NCI-H82 treated with DMSO at 0.1 percent for 48 hours (cell line): Measurements from ENCODE around the gene FGG.

ENCODE experiments used
- DNase-seq: peaks from one replicate; lab custom pipeline; 2025; ENCODE audit not compliant: unreplicated experiment; lab: John Stamatoyannopoulos, UW

Gene FGG

DNA sequence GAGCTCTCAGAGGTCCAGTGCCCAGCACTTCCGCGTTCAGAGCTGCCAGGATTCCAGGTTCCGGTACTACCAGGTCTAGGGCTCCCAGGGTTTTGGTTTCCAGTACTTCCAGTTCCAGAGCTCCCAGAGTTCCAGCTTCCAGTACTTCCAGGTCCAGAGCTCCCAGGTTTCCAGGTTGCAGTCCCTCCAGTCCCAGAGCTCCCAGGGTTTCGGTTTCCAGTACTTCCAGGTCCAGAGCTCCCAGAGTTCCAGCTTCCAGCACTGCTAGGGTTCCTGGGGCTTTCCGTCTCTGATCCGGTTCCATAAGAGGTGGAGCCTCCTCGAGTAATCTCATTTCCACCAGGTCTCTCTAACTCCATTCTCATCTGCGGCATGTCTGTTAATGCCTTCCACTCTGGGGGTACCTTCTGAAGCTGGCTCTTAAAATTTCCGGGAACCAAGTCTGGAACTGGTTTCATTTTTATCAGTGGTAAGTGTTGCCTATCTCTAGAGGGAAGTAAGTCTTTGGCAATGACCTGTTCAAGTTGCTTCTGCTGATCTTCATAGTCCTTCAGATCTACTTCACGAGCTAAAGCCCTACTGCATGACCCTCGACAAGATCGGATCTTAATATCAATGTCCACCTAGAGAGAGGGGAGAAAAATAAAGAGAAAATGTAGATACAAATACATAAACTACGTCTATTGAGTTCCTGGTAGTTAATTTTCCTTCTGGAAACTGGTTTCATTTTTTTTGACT is 26.0 kb downstream of the FGG start:
- DNase-seq, result no peak

DNA sequence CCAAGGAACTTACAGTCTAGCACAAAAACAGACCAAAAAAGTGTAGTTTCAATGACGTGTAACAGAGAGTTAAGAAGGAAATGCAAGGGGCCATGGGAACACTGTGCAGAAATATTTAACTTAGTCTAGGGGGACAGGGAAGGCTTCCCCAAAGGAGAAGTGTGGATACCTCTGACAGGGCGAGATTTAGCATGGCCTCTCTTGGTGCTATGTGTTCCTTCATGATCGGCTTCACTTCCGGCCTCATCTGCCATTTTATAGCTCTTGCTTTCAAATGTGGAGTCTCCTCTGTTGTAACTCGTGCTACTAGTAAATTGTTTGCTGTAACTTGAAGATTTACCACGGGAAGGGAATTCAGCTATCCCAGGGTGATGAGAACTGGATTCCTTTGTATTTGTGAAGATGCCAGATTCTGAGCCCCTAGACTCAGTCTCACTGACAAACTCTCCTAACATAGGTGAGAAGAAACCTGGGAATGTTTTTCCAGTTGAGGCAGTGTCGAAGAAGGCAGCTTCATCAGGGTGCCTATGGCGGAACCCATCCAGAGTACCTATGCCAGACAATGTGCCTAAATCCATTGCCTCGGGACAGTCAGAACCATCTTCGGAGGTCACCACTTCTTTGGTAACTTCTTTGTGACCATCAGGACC is 27.0 kb downstream of the FGG start:
- no peak for DNase-seq

DNA sequence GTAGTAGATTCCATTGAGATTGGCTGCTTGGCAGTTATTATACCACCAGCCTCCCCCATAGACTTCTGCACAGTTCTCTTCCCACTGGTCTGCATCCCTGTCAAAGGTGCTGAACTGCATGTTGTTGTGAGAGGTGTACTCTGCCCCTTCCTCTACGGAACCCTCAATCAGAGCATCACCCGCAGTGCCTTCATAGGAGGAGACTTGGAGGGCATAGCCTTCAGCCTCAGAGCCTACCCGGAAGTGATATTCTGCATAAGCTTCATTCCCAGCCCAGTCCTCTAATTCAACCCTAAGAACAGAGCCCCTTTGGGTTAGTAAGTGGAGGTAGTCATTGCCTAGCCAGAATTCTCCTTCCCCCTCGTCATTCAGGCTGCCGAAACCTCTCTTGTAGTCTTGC is 28.2 kb downstream of the FGG start:
- DNase-seq, result no peak

DNA sequence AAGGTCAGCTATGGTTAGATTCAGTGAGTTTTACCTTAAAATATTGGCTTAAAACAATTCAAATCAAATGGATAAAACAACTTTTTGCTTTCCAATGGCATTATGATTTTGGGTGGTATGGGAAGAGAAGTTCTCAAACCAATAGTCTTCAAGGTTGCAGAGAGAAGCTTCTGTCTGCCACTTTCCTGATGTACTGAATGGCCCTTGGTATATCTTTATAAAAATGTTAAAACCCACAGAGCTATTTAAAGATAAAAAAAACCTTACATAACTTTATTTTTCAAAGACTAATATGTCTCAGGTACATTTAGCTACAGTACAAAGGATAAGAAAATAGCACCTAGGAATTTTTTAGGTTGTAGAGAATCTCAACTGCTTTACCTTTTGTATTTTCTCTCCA is 28.8 kb downstream of the FGG start:
- no peak for DNase-seq

DNA sequence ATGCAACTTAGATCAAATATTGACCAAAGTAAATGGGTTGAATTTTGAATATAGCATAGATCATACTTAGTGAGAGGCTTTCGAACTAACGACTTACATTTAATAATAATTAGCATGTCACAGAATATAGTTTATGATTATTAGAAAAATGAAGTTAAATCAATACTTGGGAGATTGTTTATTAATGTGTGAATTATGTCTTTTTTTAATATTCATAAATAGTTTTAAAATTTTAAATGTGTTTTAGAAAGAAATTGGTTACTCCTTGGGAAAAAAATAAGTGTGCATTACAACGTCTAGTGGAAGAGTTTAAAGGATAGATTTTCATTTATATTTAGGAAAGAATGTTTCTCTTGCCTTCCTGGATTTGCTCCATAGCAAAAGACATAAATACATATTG is 29.2 kb downstream of the FGG start:
- no peak for DNase-seq

DNA sequence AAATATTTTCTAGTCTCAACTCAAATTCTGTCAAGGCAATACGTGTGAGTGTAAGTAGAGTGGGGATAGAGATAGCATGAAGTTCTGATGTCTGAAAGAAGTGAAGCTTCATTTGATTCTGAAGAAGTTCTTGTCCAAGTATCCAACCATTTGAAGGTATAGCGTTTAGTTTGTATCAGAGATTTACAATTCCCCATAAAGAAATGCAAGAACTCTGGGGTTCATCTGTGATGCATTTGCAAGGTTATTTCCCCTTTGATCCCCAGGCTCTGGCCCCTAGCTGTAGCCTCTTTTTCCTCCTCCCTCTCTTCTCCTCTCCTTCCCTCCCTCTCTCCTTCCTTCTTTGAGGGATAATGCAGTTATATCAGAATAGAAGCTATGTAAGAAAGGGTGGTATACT is 29.7 kb downstream of the FGG start:
- DNase-seq, result no peak

DNA sequence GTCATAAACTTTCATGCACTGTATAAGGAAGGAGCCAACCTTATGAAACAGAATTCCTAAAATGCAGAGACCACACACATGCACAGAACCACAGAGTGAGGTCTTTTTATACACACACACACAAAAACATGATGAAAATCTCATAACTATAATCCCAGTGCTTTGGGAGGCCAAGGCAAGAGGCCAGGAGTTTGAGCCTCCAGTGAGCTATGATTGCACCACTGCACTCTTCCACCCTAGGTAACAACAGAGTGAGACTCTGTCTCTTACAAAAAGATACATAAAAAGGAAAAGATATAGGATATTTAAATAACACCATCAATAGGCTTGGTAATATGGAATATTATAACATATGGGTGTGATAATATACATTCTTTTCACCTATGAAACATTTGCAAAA is 32.5 kb downstream of the FGG start:
- no peak for DNase-seq

DNA sequence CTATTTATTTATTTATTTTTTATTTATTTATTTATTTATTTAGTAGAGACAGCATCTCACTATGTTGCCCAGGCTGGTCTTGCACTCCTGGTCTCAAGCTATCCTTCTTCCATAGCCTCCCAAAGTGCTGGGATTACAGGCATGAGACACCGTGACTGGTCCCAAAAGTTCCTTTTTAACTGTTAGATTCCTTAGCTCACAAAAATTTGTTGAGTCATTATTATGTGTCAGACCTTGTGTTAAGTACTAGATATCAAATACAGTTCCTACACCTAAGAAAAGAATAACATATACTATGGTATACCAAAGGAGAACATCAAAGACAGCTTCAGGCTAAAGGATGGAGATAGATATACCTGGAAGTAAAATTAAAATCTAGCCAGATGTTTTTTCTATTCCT is 33.5 kb downstream of the FGG start:
- DNase-seq, result no peak

DNA sequence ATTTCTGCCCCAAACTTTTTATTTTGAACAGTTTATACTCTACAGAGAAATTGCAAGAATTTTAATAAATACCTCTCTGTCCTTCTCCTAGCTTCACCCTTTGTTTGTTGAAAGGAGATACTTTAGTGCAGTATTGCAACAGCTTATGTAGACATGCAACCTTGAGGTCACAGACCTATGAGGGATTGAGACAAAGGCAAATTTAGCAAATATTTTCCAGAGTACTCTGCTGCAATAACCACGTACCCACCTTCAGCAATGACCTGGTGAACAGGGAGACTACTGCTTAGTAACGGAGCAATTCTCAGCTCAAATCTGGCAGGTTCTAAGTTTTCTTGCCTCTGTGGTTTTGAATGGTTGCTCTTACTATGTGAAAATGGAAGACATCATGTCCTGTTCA is 35.1 kb downstream of the FGG start:
- no peak for DNase-seq

DNA sequence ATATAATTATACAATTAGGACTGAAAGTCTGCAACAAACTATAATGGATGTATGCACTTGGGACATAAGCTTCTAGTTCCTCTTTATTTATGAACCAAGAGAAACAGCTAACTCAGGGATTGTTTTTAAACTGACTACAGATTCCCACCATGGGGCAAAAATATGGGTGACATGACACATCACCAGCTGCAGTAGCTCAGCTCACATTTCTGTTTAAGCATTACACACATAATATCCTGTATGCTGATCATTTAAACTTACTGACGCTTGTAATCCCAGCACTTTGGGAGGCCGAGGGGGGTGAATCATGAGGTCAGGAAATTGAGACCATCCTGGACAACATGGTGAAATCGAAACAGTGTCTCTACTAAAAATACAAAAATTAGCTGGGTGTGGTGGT is 38.1 kb downstream of the FGG start:
- DNase-seq, result no peak

DNA sequence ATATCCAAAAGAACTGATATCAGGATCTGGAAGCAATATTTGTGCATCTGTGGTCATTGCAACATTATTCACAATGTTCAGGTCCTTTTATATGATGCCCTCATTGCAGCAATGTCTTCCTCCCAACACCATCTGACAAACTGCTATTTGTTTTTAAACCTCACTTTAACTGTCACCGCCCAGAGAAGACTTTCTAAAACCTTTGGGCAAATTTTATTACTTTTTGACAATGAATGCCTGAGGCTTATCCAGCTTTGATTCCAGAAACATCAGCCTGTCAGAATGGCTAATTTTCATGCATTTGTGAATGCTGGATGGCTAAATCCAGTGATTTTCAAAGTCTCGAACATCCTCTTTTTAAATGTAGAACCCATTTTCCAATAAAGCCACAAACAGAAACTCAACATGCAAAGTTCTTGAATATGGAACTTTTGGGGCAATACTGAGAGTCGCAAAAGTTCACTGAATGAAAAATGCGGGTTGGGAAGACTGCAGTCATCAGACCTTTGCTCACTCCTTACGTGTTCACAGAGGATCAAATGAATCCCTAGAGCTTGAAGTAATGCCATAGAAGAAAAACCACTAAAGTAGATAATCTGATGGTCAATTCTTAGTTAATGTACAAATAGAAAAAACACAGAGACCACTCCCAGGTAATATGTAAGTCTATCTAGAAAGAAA is 39.1 kb downstream of the FGG start:
- DNase-seq, result no peak

DNA sequence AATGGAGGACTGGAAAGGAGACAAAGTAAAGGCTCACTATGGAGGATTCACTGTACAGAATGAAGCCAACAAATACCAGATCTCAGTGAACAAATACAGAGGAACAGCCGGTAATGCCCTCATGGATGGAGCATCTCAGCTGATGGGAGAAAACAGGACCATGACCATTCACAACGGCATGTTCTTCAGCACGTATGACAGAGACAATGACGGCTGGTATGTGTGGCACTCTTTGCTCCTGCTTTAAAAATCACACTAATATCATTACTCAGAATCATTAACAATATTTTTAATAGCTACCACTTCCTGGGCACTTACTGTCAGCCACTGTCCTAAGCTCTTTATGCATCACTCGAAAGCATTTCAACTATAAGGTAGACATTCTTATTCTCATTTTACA is 42.9 kb downstream of the FGG start:
- no peak for DNase-seq

DNA sequence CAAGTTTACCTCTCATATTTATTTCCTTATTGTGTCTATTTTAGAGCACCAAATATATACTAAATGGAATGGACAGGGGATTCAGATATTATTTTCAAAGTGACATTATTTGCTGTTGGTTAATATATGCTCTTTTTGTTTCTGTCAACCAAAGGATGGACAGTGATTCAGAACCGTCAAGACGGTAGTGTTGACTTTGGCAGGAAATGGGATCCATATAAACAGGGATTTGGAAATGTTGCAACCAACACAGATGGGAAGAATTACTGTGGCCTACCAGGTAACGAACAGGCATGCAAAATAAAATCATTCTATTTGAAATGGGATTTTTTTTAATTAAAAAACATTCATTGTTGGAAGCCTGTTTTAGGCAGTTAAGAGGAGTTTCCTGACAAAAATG is 43.4 kb downstream of the FGG start:
- no peak for DNase-seq

DNA sequence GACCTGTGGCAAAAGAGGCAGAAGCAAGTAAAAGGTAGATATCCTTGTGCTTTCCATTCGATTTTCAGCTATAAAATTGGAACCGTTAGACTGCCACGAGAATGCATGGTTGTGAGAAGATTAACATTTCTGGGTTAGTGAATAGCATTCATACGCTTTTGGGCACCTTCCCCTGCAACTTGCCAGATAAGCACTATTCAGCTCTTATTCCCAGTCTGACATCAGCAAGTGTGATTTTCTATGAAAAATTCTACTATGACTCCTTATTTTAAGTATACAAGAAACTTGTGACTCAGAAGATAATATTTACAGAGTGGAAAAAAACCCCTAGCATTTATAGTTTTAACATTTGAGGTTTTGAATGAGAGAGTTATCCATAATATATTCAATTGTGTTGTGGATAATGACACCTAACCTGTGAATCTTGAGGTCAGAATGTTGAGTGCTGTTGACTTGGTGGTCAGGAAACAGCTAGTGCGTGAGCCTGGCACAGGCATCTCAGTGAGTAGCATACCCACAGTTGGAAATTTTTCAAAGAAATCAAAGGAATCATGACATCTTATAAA is 45.7 kb downstream of the FGG start:
- no peak for DNase-seq

DNA sequence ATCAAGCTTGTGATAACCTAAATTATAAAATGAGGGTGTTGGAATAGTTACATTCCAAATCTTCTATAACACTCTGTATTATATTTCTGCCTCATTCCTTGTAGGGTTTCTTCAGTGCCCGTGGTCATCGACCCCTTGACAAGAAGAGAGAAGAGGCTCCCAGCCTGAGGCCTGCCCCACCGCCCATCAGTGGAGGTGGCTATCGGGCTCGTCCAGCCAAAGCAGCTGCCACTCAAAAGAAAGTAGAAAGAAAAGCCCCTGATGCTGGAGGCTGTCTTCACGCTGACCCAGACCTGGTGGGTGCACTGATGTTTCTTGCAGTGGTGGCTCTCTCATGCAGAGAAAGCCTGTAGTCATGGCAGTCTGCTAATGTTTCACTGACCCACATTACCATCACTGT is 46.8 kb downstream of the FGG start:
- no peak for DNase-seq

DNA sequence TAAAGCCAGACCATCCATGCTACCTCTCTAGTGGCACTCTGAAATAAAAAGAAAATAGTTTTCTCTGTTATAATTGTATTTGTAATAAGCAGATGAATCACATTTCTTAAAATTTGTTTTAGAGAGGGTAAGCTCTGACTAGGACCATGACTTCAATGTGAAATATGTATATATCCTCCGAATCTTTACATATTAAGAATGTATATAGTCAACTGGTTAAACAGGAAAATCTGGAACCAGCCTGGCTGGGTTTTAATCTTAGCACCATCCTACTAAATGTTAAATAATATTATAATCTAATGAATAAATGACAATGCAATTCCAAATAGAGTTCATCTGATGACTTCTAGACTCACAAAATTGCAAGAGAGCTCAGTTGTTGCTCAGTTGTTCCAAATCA is 48.1 kb downstream of the FGG start:
- DNase-seq, result no peak

DNA sequence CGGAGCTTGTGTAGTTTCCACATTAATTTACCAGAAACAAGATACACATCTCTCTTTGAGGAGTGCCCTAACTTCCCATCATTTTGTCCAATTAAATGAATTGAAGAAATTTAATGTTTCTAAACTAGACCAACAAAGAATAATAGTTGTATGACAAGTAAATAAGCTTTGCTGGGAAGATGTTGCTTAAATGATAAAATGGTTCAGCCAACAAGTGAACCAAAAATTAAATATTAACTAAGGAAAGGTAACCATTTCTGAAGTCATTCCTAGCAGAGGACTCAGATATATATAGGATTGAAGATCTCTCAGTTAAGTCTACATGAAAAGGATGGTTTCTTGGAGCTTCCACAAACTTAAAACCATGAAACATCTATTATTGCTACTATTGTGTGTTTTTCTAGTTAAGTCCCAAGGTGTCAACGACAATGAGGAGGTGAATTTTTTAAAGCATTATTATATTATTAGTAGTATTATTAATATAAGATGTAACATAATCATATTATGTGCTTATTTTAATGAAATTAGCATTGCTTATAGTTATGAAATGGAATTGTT is 49.7 kb downstream of the FGG start, which contains the start of gene FGB:
TSS of gene FGB (plus strand) at position 315 of the 558 bp plus-strand sequence. CDS start at position 323, 8 bp downstream.
- no peak for DNase-seq

DNA sequence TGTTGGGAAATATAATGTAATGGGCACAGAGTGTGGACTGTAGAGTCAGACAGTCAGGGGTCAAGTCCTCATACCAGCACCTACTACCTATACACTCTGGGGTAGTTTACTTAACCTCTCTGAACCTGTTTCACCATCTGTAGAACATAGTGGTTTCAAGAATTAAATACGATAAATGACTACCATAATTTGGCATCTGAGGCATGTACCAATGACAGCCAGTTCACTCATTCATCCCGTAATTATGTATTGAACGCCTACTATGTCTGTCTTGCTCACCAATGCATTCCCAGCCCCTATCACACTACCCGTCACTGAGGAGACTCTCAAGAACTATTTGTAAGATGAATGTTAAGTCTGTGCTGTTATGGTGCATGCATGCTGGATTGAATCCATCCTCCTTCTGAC is 51.6 kb downstream of the FGG start:
- DNase-seq, result no peak

DNA sequence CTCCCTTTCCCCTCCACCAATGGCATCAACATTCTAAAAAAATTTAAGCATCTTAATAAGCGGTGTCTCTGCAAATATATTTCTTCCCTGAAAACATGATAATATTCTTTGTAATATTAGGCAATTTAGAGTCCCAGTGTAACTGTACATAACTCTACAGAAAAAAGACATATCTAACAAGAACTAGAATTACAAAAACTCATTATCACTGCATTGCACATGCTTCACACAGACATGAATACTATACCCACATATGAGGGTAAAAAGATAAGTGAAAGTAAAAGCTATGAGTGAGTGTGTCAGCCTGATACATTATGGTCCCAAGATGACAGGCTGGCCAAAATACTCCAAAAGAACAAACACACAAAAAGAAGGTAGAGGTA is 52.0 kb downstream of the FGG start:
- no peak for DNase-seq

DNA sequence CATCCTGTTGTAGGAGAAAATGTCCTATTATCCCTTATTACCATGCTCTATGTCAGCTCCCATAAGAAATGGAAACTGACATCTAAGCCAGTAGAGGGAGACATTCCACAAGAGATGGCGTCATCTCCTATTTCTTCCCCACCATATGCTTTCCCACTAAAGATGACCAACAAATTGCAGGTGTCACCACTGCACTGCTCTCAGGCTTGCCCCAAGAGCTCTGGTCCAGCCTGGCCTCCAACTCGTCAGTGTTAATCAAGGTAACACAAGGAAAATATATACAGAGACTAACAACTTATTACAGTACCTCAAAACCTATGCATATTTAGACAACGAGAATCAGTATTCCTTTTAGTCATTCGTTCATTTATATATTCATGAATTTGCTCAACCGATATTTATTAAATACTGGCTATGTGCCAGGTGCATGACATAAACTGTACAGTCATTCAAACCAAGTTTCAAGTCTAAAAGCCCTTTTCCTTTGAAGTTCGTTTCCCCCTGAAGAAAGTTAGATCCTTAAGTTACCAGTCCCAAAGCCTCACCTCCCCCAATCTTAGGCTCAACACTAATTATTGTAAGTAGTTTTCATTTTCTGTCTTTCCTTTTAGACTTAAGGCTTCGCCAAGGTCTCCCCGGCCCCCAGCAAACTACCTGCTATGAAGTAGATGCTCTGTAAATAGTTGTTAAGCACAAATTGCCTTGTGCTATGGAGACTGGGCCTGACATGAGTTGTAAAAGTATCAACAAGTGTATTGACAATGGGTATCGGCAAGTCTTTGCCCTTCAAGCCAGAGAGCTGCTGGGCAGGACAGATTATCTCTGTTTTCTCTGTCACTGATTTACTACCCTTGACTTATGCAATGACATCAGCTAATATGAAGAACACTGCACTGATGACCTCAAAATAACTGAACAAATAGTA is 52.7 kb downstream of the FGG start:
- peak; percentile 3 for DNase-seq

DNA sequence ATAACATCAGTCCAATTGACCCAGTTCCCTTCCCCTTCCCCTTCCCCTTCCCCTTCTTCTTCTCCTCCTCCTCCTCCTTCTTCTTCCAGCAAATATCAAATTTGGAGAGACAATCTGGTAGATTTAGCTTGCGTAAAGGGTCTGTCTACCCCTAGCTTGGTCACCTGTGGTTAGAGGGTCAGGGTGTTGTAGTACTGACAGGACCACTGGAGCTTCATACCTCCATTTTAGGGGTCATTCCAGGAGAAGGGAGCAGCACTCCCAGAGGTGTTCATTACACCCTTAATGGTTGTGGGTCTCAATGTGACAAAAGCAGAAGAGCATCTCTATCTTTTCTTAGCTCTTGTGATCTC is 53.3 kb downstream of the FGG start:
- no peak for DNase-seq
